HG03025 (cell line): Measurements from ENCODE around the gene OR2A14.
"Not testable (repeated sequence)": the region's sequence is repeated elsewhere in the genome, so short reads cannot be mapped to it uniquely, and the experiment has no call there.

Experiments
- ATAC-seq: cut with Tn5 transposase; IDR thresholded peaks from one replicate; pipeline ENCODE4 v1.9.1; 2021; ENCODE audit warnings: mild to moderate bottlenecking, moderate library complexity; ENCODE audit not compliant: unreplicated experiment, low FRiP score

Gene OR2A14

DNA sequence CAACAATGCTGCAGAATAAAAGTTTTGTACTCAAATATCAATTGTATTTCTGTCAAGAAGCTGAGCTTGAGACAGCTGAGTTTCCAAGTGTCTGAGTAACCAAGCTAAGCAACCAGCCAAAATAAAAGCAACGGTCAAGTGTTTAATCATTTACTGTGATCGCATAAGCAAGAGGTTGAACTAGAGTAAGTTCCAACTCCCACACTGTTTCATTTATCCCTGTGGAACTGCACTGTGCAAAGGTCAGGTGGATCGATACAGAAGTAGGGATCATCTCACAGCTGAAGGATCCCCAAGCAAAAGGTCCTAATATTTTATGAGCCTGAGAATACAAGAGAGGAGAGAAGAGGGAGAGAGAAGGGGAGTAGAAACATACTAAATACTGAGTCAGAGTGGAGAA lies 21.4 kb downstream of the OR2A14 start:
- no peak for ATAC-seq

DNA sequence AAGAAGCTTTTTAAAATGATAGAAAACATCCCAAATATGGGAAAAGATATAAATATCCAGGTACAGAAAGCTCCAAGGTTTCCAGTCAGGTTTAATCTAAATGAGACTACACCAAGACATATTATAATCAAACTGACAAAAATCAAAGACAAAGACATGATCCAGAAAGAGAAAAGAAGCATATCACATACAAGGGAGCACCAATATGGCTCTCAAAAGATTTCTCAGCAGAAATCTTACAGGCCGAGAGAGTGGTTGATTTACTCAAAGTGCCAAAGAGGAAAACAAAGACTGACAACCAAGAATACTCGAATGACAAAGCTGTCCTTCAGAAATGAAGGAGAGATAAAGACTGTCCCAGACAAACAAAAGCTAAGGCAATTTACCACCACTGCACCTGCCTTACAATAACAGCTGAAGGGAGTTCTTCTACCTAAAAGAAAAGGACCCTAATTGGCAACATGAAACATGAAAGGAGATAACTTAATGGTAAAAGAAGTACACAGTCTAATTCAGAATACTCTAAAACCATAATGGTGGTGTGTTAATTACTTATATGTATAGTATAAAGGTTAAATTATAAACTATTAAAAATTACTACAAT lies 25.4 kb downstream of the OR2A14 start:
- ATAC-seq: no peak

DNA sequence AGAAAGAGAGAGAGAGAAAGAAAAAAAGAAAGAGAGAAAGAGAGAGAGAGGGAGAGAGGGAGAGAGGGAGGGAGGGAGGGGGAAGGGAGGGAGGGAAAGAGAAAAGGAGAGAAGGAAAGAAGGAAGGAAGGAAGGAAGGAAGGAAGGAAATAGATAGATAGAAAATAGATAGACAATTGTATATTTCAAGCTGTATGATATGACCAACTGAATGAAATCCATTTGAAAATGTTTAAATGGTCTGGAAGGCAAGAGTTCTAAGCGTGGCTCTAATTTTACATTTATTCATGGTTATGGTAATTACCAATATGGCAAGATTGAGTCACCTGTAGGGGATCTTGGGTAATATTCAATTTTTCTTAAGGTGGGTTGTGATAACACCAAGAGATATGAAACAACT lies 35.9 kb downstream of the OR2A14 start:
- no peak for ATAC-seq

DNA sequence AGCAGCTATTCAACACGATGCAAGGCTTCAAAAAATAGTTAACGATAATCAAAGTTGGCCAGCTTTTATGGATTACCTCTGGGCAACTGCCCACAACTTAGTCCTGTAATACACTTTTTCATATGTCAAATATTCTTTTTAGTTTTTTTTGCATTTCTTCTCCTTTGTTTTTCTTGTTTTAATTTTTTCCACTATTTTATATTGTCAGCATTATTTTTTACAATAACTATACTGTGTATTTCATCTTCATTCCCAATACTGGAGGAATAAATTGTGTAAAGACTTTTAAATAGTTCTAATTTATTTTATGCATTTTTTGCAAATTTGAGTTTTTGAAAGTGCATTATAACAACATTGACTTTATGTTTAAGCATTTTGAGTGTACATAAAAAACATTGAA lies 41.8 kb downstream of the OR2A14 start:
- no peak for ATAC-seq

DNA sequence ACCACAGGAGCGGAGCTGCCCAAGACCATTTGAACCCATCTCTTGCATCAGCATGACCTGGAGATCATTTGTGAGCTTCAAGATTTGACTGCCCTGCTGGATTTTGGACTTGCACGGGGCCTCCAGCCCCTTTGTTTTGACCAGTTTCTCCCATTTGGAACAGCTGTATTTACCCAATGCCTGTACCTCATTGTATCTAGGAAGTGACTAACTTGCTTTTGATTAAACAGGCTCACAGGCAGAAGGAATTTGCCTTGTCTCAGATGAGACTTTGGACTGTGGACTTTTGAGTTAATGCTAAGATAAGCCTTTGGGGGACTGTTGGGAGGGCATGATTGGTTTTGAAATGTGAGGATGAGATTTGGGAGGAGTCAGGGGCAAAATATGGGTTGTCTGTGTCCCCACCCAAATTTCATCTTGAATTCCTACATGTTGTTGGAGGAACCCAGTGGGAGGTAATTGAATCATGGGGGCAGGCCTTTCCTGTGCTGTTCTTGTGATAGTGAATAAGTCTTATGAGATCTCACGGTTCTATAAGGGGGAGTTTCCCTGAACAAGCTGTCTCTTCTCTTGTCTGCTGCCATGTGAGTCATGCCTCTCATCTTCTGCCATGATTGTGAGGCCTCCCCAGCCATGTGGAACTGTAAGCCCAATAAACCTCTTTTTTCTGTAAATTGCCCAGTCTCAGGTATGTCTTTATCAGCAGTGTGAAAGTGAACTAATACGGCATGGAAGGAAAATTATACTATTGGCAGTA lies 48.8 kb downstream of the OR2A14 start:
- ATAC-seq: not testable (repeated sequence)

DNA sequence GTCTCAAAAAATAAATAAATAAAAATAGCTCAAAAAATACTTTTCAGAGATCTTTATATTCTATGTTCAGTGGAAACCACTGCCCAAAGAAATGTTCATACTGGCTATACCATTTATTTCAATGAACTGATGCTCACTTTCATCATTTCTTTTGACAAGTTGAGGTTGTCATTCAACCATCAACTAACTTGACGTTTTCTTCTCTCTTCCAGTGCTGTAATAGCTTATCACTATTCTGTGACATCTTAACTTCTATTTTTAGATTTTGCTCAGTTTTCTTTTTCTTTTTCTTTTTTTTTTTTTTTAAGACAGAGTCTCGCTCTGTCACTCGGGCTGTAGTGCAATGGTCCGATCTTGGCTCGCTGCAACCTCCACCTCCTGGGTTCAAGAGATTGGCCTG lies 51.6 kb downstream of the OR2A14 start:
- ATAC-seq: no peak

DNA sequence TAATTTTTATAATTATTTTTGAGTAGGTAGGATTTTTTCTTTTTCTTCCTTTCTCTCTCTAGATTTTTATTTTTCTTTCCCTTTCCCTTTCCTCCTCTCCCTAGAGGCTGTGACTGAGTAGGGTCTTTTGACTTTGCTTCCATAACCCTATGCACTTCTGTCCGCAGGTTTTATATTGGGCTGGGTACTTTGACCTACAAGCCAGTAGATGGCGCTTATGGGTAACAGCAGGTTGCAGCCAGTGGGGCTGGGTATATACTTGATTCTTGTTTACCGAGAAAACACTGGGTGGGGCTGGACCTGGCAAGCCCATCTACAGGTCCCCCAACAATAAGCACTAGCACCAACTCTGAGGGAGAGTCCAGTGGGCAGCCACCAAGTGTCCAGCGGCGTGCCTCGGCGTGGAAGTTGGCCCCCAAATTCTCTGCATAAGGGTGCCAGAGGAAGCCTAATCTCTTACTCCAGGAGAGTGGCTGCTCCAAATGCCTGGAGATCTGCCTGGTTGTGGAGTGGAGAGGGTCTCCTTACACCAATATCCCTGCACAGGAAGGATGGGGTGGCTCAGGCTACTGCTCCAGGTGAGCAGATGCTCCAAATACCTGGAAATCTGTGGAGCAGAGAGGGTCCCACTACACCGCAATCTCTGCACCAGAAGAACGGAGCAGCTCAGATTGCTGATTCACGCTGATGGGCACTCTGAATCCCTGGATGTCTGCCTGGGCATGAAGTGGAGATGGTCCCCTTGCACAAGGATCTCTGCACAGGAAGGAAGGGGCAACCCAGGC lies 55.6 kb downstream of the OR2A14 start:
- ATAC-seq: peak; percentile 96

DNA sequence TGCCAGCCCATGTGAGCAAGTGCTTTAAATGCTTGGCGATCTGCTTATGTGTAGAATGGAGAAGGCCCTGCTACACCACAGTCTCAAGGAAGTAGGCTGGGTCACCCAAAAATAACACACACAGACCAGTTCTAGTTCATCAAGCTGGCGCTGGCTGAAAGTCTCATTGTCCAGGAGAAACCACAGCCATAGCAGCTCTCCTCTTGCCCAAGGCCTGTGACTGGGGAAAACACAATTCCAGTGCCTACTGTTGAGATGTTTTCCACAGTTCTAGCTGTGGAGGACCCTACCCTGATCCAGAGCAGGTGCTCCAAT lies 56.1 kb downstream of the OR2A14 start:
- peak; percentile 70 for ATAC-seq
